Ovary (tissue), 3 donors: ENCODE data around the gene RAB6B.

Source experiments
- EP300 ChIP-seq: sonication (generic); formaldehyde crosslinking; IDR thresholded peaks from one replicate; pipeline ENCODE4 v1.6.1; 2017; ENCODE audit warnings: antibody characterized with exemption
- POLR2A ChIP-seq: fragments of 450-650 bp; IDR thresholded peaks from one replicate; pipeline ENCODE4 v1.6.1; 2017; ENCODE audit warnings: antibody characterized with exemption, mild to moderate bottlenecking, moderate library complexity
- TF ChIP-seq, protein P1 (sequence below), 3 donors: fragments of 450-650 bp in 2 of 3; fragments of 200-600 bp in 1 of 3; IDR thresholded peaks; one replicate each; pipeline versions ENCODE4 v1.5.1 to v1.8.0; 2016 to 2022; ENCODE audit warnings: antibody characterized with exemption in 3 of 3, mild to moderate bottlenecking in 1 of 3
- donor health status: DM: no; HTN: no; CAD: no.

DNA sequence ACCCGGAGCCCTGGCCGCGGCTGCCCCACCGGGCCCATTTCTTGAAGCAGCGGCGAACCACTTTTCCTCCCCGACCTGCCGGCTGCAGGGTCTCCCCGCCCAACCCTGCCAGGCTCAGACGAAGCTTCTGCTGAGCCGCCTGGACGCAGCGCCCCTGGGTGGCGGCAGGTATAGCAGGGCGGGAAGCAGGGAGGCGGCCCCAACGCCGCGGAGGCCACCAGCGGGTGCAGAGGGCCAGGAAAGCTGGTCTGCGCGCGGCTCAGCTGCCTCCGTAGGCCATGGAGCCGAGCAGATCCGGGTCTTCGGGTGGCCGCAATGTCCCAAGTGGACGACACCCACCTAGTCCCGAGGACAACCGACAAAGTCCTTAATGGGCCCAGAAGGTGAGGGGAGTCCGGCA lies 111.9 kb downstream of the RAB6B start:
- TF ChIP-seq, protein P1, sequence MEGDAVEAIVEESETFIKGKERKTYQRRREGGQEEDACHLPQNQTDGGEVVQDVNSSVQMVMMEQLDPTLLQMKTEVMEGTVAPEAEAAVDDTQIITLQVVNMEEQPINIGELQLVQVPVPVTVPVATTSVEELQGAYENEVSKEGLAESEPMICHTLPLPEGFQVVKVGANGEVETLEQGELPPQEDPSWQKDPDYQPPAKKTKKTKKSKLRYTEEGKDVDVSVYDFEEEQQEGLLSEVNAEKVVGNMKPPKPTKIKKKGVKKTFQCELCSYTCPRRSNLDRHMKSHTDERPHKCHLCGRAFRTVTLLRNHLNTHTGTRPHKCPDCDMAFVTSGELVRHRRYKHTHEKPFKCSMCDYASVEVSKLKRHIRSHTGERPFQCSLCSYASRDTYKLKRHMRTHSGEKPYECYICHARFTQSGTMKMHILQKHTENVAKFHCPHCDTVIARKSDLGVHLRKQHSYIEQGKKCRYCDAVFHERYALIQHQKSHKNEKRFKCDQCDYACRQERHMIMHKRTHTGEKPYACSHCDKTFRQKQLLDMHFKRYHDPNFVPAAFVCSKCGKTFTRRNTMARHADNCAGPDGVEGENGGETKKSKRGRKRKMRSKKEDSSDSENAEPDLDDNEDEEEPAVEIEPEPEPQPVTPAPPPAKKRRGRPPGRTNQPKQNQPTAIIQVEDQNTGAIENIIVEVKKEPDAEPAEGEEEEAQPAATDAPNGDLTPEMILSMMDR (IDR thresholded peaks at IDR 0.05), result no peak
- TF ChIP-seq POLR2A (no peak), EP300 (no peak)
